K562 (cell line): ENCODE results near the gene ZNF785. TPM values are rescaled to one million over a fixed set of nuclear protein-coding genes. Genes with fewer than 3 reads are reported as not detected.
A peak's percentile ranks its signal among the peaks of the same experiment; 100 is the strongest.

Experiments
- ARID3B ChIP-seq: fragments of 250-450 bp; sonication (Bioruptor Pico); IDR thresholded peaks from 2 replicates; pipeline ENCODE4 v1.4.0; 2020; ENCODE audit warnings: borderline replicate concordance
- BHLHE40 ChIP-seq: IDR thresholded peaks from 2 replicates; pipeline ENCODE4 v1.6.1; 2011; ENCODE audit warnings: low read length, improper control_type of control experiment
- CHCHD3 ChIP-seq: fragments of 250-450 bp; sonication (Bioruptor Pico); IDR thresholded peaks from 2 replicates; pipeline ENCODE4 v2.1.2; 2022; ENCODE audit warnings: mild to moderate bottlenecking
- E2F8 ChIP-seq: fragments of 450-650 bp; IDR thresholded peaks from 2 replicates; pipeline ENCODE4 v1.7.1; 2018; ENCODE audit warnings: mild to moderate bottlenecking, low read depth; ENCODE audit not compliant: partially characterized antibody
- EZH2 ChIP-seq: IDR thresholded peaks from 2 replicates; pipeline ENCODE4 v1.6.1; 2012; ENCODE audit warnings: low read depth, mild to moderate bottlenecking, inconsistent platforms, low read length, borderline replicate concordance
- FOXA1 ChIP-seq: fragments of 450-650 bp; IDR thresholded peaks from 2 replicates; pipeline ENCODE4 v1.6.1; 2016; ENCODE audit warnings: mild to moderate bottlenecking, borderline replicate concordance
- HEY1 ChIP-seq: fragments of 250-450 bp; sonication (Bioruptor Pico); IDR thresholded peaks from 2 replicates; pipeline ENCODE4 v1.5.0; 2020; ENCODE audit warnings: mild to moderate bottlenecking, moderate library complexity, borderline replicate concordance
- IRF9 ChIP-seq: fragments of 450-650 bp; IDR thresholded peaks from 2 replicates; pipeline ENCODE4 v1.6.1; 2016; ENCODE audit warnings: missing biosample characterization, missing genetic modification characterization
- NCOA2 ChIP-seq, 2 experiments: fragments of 450-650 bp; IDR thresholded peaks; 2 replicates each; pipeline ENCODE4 v1.6.1; 2018; ENCODE audit warnings: mild to moderate bottlenecking in 2 of 2, moderate library complexity in 1 of 2; ENCODE audit not compliant: partially characterized antibody in 2 of 2
- RFX1 ChIP-seq: fragments of 450-650 bp; IDR thresholded peaks from 2 replicates; pipeline ENCODE4 v1.6.1; 2016; ENCODE audit warnings: mild to moderate bottlenecking, moderate library complexity
- RHOXF2B ChIP-seq: fragments of 250-450 bp; sonication (Bioruptor Pico); conservative IDR thresholded peaks from 2 replicates; pipeline ENCODE4 v1.5.1; 2021
- SMC3 ChIP-seq: conservative IDR thresholded peaks from 2 replicates; pipeline ENCODE4 v1.6.1; 2011; ENCODE audit warnings: low read depth, low read length, improper control_type of control experiment; ENCODE audit not compliant: insufficient read depth
- ZNF146 ChIP-seq: IDR thresholded peaks from one replicate; pipeline ENCODE4 v1.6.1; 2018; ENCODE audit warnings: missing compliant biosample characterization; ENCODE audit not compliant: unreplicated experiment
- polyA plus RNA-seq, 8 experiments: library from polyadenylated mRNA; depleted of rRNA in 4 of 8; stranded (reverse) in 5 of 8; unstranded in 3 of 8; fragments of >200 nt; fragmentation: Nextera tagmentation in 2 of 8; fragmentation: Illumina TruSeq in 1 of 8; extraction: Ambion mirVana in 2 of 8; extraction: Trizol in 1 of 8; gene quantifications; 2 replicates each; pipeline versions ENCODE4 v1.2.1 to v1.2.3, GENCODE V29; 2011 to 2014; ENCODE audit warnings: inconsistent platforms in 1 of 8, missing spikeins in 1 of 8
- total RNA-seq, 7 experiments: library from RNA; depleted of rRNA in 6 of 7; stranded (reverse); fragments of >200 nt in 6 of 7; fragmentation: Illumina TruSeq in 2 of 7; extraction: Trizol in 2 of 7; gene quantifications; 2 replicates each; pipeline versions ENCODE4 v1.2.1 to v1.2.3, GENCODE V29; 2011 to 2021; ENCODE audit warnings: low replicate concordance in 1 of 7
- TF ChIP-seq, protein P1 (sequence below): fragments of 250-450 bp; sonication (Bioruptor Pico); IDR thresholded peaks from 2 replicates; pipeline ENCODE4 v1.5.0; 2022; ENCODE audit warnings: mild to moderate bottlenecking
- TF ChIP-seq, protein P2 (sequence below): fragments of 250-450 bp; sonication (Bioruptor Pico); IDR thresholded peaks from 2 replicates; pipeline ENCODE4 v1.4.0; 2020; ENCODE audit warnings: mild to moderate bottlenecking, moderate library complexity

The ZNF785 gene
- total and polyA plus RNA-seq, 9 of the 15 experiments (the other 6 are each of a cell fraction or from before 2014, with no cell fraction given), result 0.64 to 11.0 (median 6.4) TPM

DNA sequence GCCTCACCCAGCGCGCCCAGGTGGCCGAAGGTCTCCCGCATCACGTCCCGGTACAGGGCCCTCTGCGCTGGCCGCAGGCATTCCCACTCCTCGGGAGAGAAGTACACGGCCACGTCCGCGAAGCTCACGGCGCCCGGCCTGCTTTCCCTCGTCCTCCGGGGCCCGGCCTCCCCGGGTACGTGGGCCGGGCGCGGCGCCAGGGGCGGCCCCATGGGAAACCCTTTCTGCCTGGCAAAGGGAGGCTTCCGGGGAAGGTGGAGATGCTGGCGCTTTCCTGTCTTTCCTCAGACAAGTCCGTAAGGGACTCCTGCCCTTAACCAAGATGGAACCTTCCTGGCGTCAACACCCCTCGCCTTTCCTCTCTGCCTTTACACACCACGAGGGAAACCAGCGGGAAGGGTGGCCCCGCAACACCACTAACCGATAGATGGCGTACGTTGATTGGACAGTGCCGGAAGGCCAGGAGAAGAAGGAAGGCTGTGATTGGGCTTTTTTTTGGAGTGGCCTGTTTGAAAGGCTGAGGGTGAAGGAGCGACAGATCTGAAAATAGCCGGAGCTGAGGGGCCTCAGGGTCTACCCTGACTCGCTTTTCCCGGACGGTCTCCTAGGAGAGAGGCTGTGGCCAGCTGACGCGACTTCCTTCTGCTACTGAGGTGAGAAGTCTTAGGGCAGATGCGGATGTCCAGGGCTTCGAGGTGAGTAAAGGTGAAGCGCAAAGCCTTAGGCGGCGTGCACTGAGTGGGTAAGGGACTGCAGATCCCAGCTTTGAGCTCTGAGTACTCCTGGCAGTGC lies at the start of gene ZNF785 (continued):
- TF ChIP-seq E2F8 (peak; percentile 83), FOXA1 (no peak), IRF9 (tag) (no peak; the same call in 1 of the 2 replicates), RHOXF2B (CRISPR knock-in tag) (no peak), CHCHD3 (0 out of 2 replicates have a peak, but pooled peaks have one; percentile 13), RFX1 (peak; percentile 34; the same call in 1 of the 2 replicates), NCOA2 (IDR thresholded peaks at IDR 0.05; ENCODE audit: partially characterized antibody in 2 of 2) (no peak), HEY1 (CRISPR knock-in tag) (no peak), SMC3 (no peak), ARID3B (CRISPR knock-in tag) (no peak), EZH2 (no peak), ZNF146 (CRISPR knock-in tag) (no peak), BHLHE40 (peak; percentile 31; the same call in 1 of the 2 replicates)
- TF ChIP-seq, protein P1, sequence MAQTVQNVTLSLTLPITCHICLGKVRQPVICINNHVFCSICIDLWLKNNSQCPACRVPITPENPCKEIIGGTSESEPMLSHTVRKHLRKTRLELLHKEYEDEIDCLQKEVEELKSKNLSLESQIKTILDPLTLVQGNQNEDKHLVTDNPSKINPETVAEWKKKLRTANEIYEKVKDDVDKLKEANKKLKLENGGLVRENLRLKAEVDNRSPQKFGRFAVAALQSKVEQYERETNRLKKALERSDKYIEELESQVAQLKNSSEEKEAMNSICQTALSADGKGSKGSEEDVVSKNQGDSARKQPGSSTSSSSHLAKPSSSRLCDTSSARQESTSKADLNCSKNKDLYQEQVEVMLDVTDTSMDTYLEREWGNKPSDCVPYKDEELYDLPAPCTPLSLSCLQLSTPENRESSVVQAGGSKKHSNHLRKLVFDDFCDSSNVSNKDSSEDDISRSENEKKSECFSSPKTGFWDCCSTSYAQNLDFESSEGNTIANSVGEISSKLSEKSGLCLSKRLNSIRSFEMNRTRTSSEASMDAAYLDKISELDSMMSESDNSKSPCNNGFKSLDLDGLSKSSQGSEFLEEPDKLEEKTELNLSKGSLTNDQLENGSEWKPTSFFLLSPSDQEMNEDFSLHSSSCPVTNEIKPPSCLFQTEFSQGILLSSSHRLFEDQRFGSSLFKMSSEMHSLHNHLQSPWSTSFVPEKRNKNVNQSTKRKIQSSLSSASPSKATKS (CRISPR knock-in tag), result no peak
- TF ChIP-seq, protein P2, sequence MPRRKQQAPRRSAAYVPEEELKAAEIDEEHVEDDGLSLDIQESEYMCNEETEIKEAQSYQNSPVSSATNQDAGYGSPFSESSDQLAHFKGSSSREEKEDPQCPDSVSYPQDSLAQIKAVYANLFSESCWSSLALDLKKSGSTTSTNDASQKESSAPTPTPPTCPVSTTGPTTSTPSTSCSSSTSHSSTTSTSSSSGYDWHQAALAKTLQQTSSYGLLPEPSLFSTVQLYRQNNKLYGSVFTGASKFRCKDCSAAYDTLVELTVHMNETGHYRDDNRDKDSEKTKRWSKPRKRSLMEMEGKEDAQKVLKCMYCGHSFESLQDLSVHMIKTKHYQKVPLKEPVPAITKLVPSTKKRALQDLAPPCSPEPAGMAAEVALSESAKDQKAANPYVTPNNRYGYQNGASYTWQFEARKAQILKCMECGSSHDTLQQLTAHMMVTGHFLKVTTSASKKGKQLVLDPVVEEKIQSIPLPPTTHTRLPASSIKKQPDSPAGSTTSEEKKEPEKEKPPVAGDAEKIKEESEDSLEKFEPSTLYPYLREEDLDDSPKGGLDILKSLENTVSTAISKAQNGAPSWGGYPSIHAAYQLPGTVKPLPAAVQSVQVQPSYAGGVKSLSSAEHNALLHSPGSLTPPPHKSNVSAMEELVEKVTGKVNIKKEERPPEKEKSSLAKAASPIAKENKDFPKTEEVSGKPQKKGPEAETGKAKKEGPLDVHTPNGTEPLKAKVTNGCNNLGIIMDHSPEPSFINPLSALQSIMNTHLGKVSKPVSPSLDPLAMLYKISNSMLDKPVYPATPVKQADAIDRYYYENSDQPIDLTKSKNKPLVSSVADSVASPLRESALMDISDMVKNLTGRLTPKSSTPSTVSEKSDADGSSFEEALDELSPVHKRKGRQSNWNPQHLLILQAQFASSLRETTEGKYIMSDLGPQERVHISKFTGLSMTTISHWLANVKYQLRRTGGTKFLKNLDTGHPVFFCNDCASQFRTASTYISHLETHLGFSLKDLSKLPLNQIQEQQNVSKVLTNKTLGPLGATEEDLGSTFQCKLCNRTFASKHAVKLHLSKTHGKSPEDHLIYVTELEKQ (CRISPR knock-in tag), result no peak
